AG08395 (cell line): Measurements from ENCODE around the gene METTL22.

Experiments used
- DNase-seq: peaks from one replicate; pipeline ENCODE4 v3.0.0; 2012; ENCODE audit warnings: mixed read lengths, low spot score

METTL22 gene

GRCh38 chr16:8621572-8622314 lies at the start of gene METTL22:
METTL22 (plus strand) TSS chr16:8621698; CDS start chr16:8625666, 3,968 bp downstream.
- peak; percentile 100 for DNase-seq

- no peak for DNase-seq
Observed at GRCh38 chr16:8572063-8572918, 49.2 kb upstream of the METTL22 start.

- peak; percentile 49 for DNase-seq
Observed at GRCh38 chr16:8572919-8573724, 48.4 kb upstream of the METTL22 start.

- no peak for DNase-seq
Observed at GRCh38 chr16:8575399-8575798, 46.1 kb upstream of the METTL22 start.

GRCh38 chr16:8576141-8577004 lies 45.1 kb upstream of the METTL22 start:
- no peak for DNase-seq

- no peak for DNase-seq
Observed at GRCh38 chr16:8577678-8578304, 43.7 kb upstream of the METTL22 start.

- no peak for DNase-seq
Observed at GRCh38 chr16:8579559-8579958, 41.9 kb upstream of the METTL22 start.

GRCh38 chr16:8581831-8582580 lies 39.5 kb upstream of the METTL22 start:
- no peak for DNase-seq

GRCh38 chr16:8583199-8583598 lies 38.3 kb upstream of the METTL22 start:
- peak; percentile 21 for DNase-seq

GRCh38 chr16:8583732-8584131 lies 37.8 kb upstream of the METTL22 start:
- DNase-seq, result no peak

- no peak for DNase-seq
Observed at GRCh38 chr16:8585041-8585440, 36.5 kb upstream of the METTL22 start.

- DNase-seq, result no peak
Observed at GRCh38 chr16:8585857-8586256, 35.6 kb upstream of the METTL22 start.

- DNase-seq, result no peak
Observed at GRCh38 chr16:8587065-8587464, 34.4 kb upstream of the METTL22 start.

- no peak for DNase-seq
Observed at GRCh38 chr16:8588682-8589056, 32.8 kb upstream of the METTL22 start.

GRCh38 chr16:8589057-8589899 lies 32.2 kb upstream of the METTL22 start:
- no peak for DNase-seq

GRCh38 chr16:8589900-8590688 lies 31.4 kb upstream of the METTL22 start, which contains the start of gene TMEM114:
TMEM114 (minus strand) TSS chr16:8590511; CDS start chr16:8589838, 673 bp downstream.
- DNase-seq, result no peak

- DNase-seq, result no peak
Observed at GRCh38 chr16:8590811-8591210, 30.7 kb upstream of the METTL22 start.

GRCh38 chr16:8591451-8591850 lies 30.0 kb upstream of the METTL22 start:
- DNase-seq, result no peak
